ENCODE measurements around the gene NOL12. TPM values are rescaled to one million over a fixed set of nuclear protein-coding genes. Genes with fewer than 3 reads are reported as not detected.

NOL12 gene
- polyA plus RNA-seq, 1 of the 3 experiments (the other 2 are of a cell fraction), result 52.2 TPM

- H4K20me1 ChIP-seq (ENCODE audit: insufficient read depth), result peaks cover 23% of the 10 kb centered on the region
- H3K27me3 ChIP-seq (ENCODE audit: insufficient read depth), result no peaks in the 10 kb centered on the region
- H3F3A ChIP-seq (replicated peaks; ENCODE audit: insufficient read depth), result peaks cover 42% of the 10 kb centered on the region
- H3K9ac ChIP-seq, result peak overlapping the region; percentile 94; the same call in 1 of the 2 replicates
- peaks cover 8 to 22% of the 10 kb centered on the region in 2 experiments for H3K36me3 ChIP-seq (replicated peaks in 1 of 2; ENCODE audit: control insufficient read depth in 1 of 2, insufficient read depth in 2 of 2, low read length in 1 of 2)
- POLR2A ChIA-PET, result interaction anchor here (1.2 to 4.5 kb wide), 3 partner anchors 10 to 16 kb away, joined by 3 to 28 read pairs (median 12); partner anchors contain the start of genes NOL12 and PDXP
- no peaks in the 10 kb centered on the region for H3K9me3 ChIP-seq
- TF ChIP-seq CHD2 (IDR thresholded peaks at IDR 0.05; ENCODE audit: low read length, partially characterized antibody) (no peak), NFIC (IDR thresholded peaks at IDR 0.05; ENCODE audit: borderline replicate concordance) (no peak), FOSL2 (IDR thresholded peaks at IDR 0.05; ENCODE audit: borderline replicate concordance, low read depth) (no peak), EP300 (IDR thresholded peaks at IDR 0.05; ENCODE audit: borderline replicate concordance in 1 of 2, low read depth in 1 of 2, low read length in 1 of 2) (no peak)
- H3K9me2 ChIP-seq, result no peaks in the 10 kb centered on the region
- 96% methylated on average over 12 of the region's 12 CpGs for WGBS (ENCODE audit: low lambda C conversion rate)
- H3K4me2 ChIP-seq, result peak overlapping the region; percentile 98
- peak overlapping the region; percentile 94; a peak in 3 of 4 replicates for H3K27ac ChIP-seq (ENCODE audit: low read depth in 2 of 2, low read length in 1 of 2)
- no peak for DNase-seq
- peaks cover 37% of the 10 kb centered on the region for H3K79me2 ChIP-seq (ENCODE audit: insufficient read depth)
- H3K4me1 ChIP-seq (ENCODE audit: control insufficient read depth in 1 of 2, insufficient read depth in 2 of 2, low read depth in 1 of 2, low read length in 1 of 2), result peaks cover 11 to 19% of the 10 kb centered on the region in 2 experiments; a peak in 2 of 4 replicates
- no peak overlapping the region for H2AFZ ChIP-seq (ENCODE audit: low read depth)
- H3K4me3 ChIP-seq (ENCODE audit: low read depth in 2 of 2, low read length in 1 of 2), result no peak overlapping the region
- CTCF ChIA-PET, result interaction anchor here (1.1 to 44.3 kb wide), 4 partner anchors 13 to 82 kb away, joined by 3 to 898 read pairs (median 10); partner anchors contain the start of genes PDXP and SH3BP1
These were observed 11.9 kb upstream of the NOL12 start for GRCh38 chr22:37674248-37674647.

GRCh38 chr22:37674951-37675929 lies 10.9 kb upstream of the NOL12 start, which contains the start of gene LGALS1:
TSS of gene LGALS1 (plus strand) at chr22:37675636. CDS start at chr22:37675703, 67 bp downstream.
- H3K36me3 ChIP-seq (replicated peaks in 1 of 2; ENCODE audit: control insufficient read depth in 1 of 2, insufficient read depth in 2 of 2, low read length in 1 of 2), result peaks cover 17 to 29% of the 10 kb centered on the region in 2 experiments
- CTCF ChIA-PET, result interaction anchor here (1.1 to 44.3 kb wide), 8 partner anchors 14 to 415 kb away, joined by 3 to 898 read pairs (median 4); partner anchors contain the start of genes GCAT, PDXP and SH3BP1
- no peak within 1 kb of the TSS; the same call in 1 of the 2 replicates for H2AFZ ChIP-seq (ENCODE audit: low read depth)
- peaks cover 11 to 19% of the 10 kb centered on the region in 2 experiments; a peak in 2 of 4 replicates for H3K4me1 ChIP-seq (ENCODE audit: control insufficient read depth in 1 of 2, insufficient read depth in 2 of 2, low read depth in 1 of 2, low read length in 1 of 2)
- no peaks in the 10 kb centered on the region for H3K9me2 ChIP-seq
- H3K27me3 ChIP-seq (ENCODE audit: insufficient read depth), result no peaks in the 10 kb centered on the region
- WGBS (ENCODE audit: low lambda C conversion rate), result 2% methylated on average over 17 of the region's 34 CpGs
- peak within 1 kb of the TSS; percentile 98 for H3K4me2 ChIP-seq
- peaks cover 52% of the 10 kb centered on the region for H3F3A ChIP-seq (replicated peaks; ENCODE audit: insufficient read depth)
- peak within 1 kb of the TSS; percentile 94 for H3K27ac ChIP-seq (ENCODE audit: low read depth in 2 of 2, low read length in 1 of 2)
- peaks cover 33% of the 10 kb centered on the region for H4K20me1 ChIP-seq (ENCODE audit: insufficient read depth)
- no peaks in the 10 kb centered on the region for H3K9me3 ChIP-seq
- peak within 1 kb of the TSS; percentile 94 for H3K9ac ChIP-seq
- H3K79me2 ChIP-seq (ENCODE audit: insufficient read depth), result peaks cover 37% of the 10 kb centered on the region
- POLR2A ChIA-PET, result interaction anchor here (0.8 to 4.5 kb wide), 7 partner anchors 11 to 66 kb away, joined by 3 to 28 read pairs (median 4); partner anchors contain the start of genes GGA1, NOL12 and PDXP
- peak; percentile 84 for DNase-seq
- peak within 1 kb of the TSS; percentile 64 to 92 for H3K4me3 ChIP-seq (ENCODE audit: low read depth in 2 of 2, low read length in 1 of 2)
- TF ChIP-seq TEAD4 (IDR thresholded peaks at IDR 0.05; ENCODE audit: borderline replicate concordance, insufficient read depth) (0 out of 2 replicates have a peak, but pooled peaks have one; percentile 22), CHD2 (IDR thresholded peaks at IDR 0.05; ENCODE audit: low read length, partially characterized antibody) (peak; percentile 16), YY1 (IDR thresholded peaks at IDR 0.05; ENCODE audit: low read depth) (peak; percentile 34; the same call in 1 of the 2 replicates), GATA2 (CRISPR knock-in tag; IDR thresholded peaks at IDR 0.05) (no peak), FOXM1 (IDR thresholded peaks at IDR 0.05; ENCODE audit: low read depth) (peak; percentile 93), REST (IDR thresholded peaks at IDR 0.05; ENCODE audit: low read depth, low read length) (peak; percentile 8; the same call in 1 of the 2 replicates), POLR2AphosphoS5 (IDR thresholded peaks at IDR 0.05; ENCODE audit: low read depth, low read length) (peak; percentile 99), NRF1 (IDR thresholded peaks at IDR 0.05; ENCODE audit: low read depth, low read length) (peak; percentile 42; the same call in 1 of the 2 replicates), SIN3A (IDR thresholded peaks at IDR 0.05; ENCODE audit: borderline replicate concordance, low read depth, low read length) (peak; percentile 89), USF2 (IDR thresholded peaks at IDR 0.05; ENCODE audit: borderline replicate concordance, low read depth, low read length) (no peak), USF1 (IDR thresholded peaks at IDR 0.05; ENCODE audit: borderline replicate concordance, low read depth) (no peak), RCOR1 (IDR thresholded peaks at IDR 0.05; ENCODE audit: low read length) (no peak; the same call in 1 of the 2 replicates), CTCF (IDR thresholded peaks at IDR 0.05) (no peak)

Measured in SK-N-SH (cell line).